Iris pigment epithelial cell (primary cell): ENCODE measurements around the gene GNMT.

Experiments used
- DNase-seq: peaks from one replicate; pipeline ENCODE4 v3.0.0-alpha.2; 2011; ENCODE audit warnings: low read depth

The GNMT gene

DNA sequence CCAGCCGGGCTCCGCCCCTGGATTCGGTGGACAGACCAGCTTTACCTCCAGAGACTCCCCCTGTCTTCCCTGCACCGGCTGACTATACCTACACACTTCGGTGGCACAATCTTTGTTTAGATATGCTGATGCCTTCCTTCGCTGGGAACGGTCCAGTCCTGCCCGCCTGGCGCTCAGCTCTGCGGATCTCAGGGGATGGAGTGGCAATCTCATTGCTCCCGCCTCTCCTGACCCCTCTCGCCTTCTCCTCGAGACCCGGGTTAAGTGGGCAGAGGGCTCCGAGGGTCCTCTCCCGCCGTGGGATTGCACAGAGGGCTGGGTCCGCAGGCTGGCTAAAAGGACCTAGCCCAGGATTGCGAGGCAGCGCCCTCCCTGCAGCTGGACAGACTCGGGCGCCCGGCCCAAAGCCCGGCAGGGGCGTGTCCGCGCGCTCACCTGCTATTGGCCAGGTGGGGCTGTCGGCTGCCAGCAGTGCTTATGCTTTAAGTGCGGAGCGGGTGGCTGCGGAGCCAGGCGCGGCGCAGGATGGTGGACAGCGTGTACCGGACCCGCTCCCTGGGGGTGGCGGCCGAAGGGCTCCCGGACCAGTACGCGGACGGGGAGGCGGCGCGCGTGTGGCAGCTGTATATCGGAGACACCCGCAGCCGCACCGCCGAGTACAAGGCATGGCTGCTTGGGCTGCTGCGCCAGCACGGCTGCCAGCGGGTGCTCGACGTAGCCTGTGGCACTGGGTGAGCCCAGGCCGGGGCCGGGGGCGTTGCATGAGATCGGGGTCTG, at the start of gene GNMT:
Gene GNMT (plus strand): TSS at position 512 of the 777 bp plus-strand sequence. CDS start 14 bp downstream, at position 526.
- DNase-seq, result peak; percentile 25

DNA sequence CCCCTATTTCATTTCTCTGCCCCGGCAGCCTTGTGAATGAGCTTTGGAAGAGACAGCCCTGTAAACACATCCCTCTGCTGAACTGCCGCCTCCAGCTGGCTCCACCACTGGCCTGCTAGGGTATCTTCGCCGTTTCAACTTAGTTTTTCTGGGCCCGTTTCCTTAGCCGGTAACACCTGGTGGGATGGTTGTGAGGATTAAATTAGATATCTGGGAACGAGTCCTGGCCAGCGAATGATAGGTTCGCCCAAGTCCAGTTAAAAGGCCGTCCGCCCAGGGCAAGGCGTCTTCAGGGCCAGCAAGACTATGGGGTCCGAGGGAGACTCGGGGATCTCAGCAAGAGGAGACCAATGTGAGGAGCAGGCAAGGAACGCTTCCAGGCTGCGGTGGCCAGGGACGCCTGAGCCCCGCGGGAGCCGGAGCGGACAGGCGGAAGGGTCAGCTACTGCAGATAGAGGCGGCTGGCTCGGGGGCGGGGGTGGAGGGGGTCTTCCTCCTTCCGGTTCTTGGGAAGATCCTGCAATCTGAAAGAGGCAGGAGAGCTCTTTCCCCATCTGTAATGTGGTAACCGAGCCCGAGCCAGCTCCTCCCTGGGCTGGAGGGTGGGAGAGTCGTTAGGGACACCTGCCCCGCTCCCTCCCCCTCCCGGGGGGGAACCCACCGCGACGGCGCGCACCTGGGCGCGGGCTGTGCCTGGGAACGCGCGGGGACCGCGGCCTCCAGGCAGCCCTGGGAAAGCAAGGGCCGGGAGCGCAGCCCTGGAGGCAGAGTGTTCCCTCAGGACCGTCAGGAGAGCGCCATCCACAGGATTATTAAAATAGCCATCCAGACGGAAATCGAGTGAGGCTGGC, 49.2 kb upstream of the GNMT start:
- DNase-seq, result peak; percentile 9

- no peak for DNase-seq
These were observed 46.0 kb upstream of the GNMT start for GRCh38 chr6:42914546-42914945.

- DNase-seq, result no peak
These were observed 44.8 kb upstream of the GNMT start, which contains the start of gene PTCRA for GRCh38 chr6:42915732-42916131. Gene PTCRA (plus strand): TSS chr6:42916053. CDS start chr6:42916070, 17 bp downstream.

GRCh38 chr6:42916288-42916687, 44.3 kb upstream of the GNMT start:
- no peak for DNase-seq

GRCh38 chr6:42921801-42922200, 38.8 kb upstream of the GNMT start:
- DNase-seq, result no peak

DNA sequence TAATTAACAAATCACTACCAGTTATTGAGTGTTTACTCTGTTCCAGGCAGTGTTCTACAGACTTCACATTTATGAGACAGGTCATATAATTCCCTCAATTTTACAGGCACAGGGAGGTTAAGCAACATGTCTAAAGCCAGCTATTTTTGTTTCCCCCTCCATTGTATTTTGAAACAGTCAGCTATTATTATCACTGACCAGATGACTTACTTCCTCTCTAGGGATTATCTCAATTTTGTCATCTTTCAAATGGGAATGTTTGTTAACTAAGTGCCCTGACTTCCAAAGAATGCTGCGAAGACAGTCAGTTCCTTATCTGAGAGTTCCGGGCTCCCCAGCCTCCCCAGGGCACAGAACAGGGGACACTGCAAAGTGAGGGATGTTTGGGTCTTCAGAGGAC, 36.9 kb upstream of the GNMT start:
- DNase-seq, result peak; percentile 28

GRCh38 chr6:42925248-42925857, 35.2 kb upstream of the GNMT start:
- DNase-seq, result no peak

- DNase-seq, result peak; percentile 99
These were observed 31.4 kb upstream of the GNMT start, which contains the start of gene CNPY3 for GRCh38 chr6:42928986-42929820. Gene CNPY3 (plus strand): TSS chr6:42929480. CDS start chr6:42929571, 91 bp downstream.

GRCh38 chr6:42929821-42930360, 30.7 kb upstream of the GNMT start:
- peak; percentile 91 for DNase-seq

- no peak for DNase-seq
These were observed 28.1 kb upstream of the GNMT start for GRCh38 chr6:42932412-42932811.

GRCh38 chr6:42933205-42933604, 27.3 kb upstream of the GNMT start:
- peak; percentile 22 for DNase-seq

GRCh38 chr6:42935322-42935721, 25.2 kb upstream of the GNMT start:
- DNase-seq, result no peak

- no peak for DNase-seq
These were observed 24.2 kb upstream of the GNMT start for GRCh38 chr6:42936398-42936797.

DNA sequence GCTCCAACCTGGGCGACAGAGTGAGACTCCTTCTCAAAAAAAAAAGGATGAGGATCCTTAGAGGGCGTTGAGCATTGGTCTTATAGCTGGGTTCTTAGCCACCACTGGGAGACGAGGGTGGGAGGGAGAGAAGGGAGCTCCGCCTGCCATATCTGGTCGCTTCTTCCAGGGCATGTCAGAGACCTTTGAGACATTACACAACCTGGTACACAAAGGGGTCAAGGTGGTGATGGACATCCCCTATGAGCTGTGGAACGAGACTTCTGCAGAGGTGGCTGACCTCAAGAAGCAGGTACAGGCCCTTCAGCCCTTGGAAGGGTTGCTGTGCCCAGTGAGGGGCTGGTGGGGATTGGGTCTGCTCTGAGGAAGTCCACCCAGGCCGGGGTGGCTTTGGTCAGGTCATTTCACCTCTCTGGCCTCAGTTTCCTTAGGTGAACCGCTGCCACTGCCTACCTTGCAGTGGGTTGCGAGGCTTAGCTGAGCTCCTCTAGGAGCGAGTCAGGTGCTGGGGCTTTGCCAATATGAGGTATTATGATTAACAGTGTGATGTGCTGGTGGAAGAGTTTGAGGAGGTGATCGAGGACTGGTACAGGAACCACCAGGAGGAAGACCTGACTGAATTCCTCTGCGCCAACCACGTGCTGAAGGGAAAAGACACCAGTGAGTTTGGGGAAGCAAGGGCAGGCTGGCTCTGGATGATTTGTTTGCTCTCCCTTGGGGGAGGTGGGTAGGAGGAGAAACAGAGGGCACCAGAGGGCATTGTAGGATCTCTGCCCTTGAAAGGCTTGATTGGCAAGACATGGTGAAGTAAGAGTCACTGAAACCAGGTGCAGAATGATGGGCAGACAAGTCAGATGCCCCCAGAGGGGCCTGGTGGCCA, 22.8 kb upstream of the GNMT start:
- no peak for DNase-seq

DNA sequence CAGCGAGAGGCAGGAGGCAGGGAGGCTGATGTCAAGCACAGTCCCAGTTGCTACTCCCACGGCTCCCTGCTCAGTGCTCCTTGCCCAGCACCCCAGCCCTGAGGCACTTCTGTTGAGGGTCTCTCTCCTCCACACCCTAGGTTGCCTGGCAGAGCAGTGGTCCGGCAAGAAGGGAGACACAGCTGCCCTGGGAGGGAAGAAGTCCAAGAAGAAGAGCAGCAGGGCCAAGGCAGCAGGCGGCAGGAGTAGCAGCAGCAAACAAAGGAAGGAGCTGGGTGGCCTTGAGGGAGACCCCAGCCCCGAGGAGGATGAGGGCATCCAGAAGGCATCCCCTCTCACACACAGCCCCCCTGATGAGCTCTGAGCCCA, 22.1 kb upstream of the GNMT start:
- DNase-seq, result no peak

DNA sequence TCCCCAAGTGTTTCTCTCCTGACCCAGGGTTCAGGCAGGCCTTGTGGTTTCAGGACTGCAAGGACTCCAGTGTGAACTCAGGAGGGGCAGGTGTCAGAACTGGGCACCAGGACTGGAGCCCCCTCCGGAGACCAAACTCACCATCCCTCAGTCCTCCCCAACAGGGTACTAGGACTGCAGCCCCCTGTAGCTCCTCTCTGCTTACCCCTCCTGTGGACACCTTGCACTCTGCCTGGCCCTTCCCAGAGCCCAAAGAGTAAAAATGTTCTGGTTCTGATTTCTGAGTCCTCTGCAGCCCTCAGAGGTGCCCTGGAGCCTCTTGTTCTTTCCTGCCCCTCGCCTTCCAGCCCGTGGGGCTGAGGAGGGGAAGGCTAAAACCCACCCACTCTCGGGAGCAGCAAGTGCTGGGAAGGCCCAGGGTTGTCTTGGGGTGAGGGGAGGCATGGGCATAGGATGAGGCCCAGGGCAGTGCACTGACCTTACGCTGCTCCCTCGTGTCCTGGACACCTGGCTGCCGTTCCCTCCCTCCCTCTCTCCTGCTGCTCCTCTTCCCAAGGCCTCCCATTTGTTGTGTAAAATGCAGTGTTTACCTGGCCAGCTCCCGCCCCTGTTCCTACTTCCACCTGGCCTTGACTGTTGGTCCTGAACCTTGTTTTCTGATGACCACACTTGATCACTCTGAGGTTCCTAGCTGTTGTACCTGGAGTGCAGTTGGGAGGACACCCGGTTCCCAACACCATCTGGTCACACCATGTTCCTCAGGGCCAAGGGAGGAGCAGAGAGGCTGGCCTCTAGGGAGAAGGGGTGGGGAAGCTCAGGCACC, 21.4 kb upstream of the GNMT start:
- no peak for DNase-seq

GRCh38 chr6:42939810-42940167, 20.8 kb upstream of the GNMT start:
- no peak for DNase-seq

- no peak for DNase-seq
These were observed 20.0 kb upstream of the GNMT start for GRCh38 chr6:42940493-42941045.
